ENCODE data around the gene HS3ST4. TPM values are rescaled to one million over a fixed set of nuclear protein-coding genes. Genes with fewer than 3 reads are reported as not detected.

The HS3ST4 gene
- total RNA-seq, 1 donor from 2014 or later, result 1.1 TPM

DNA sequence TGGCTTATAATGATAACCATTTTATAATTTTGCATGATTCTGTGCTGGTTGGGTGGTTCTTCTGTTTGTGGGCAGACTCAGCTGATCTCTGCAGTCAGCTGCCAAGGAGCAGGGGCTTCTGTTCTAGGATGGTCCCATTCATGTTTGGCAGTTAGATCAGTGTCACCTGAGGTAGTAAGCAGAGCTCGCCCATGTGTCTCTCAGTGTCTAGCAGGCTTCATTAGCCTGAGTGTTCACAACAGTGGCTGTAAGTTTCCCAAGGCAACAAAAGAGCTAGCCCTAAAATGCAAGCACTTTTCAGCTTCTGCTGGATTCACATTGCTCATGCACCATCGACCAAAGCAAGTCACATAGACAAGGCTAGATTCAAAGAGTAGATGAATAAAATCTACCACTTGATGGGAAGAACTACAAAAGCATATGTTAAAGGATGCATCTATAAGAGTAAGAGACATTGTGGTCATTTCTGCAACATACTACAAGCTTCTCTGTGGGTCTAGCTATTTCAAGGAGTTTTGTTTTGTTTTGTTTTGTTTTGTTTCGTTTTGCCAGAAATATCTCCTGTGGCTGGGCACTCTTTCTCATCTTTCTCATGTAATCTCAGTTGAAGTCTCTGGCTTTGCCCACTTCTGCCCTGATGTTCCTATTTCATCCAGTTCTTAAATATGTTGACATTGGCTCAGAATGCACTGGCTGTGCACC, 180.8 kb downstream of the HS3ST4 start:
- peaks cover 21% of the 10 kb centered on the region for H3K4me1 Mint-ChIP-seq (ENCODE audit: low read depth, unreplicated experiment)
- no peak overlapping the region for H3K27ac Mint-ChIP-seq (ENCODE audit: unreplicated experiment)
- peaks cover 7% of the 10 kb centered on the region for H3K9me3 Mint-ChIP-seq (ENCODE audit: unreplicated experiment)
- TF ChIP-seq, protein P1, sequence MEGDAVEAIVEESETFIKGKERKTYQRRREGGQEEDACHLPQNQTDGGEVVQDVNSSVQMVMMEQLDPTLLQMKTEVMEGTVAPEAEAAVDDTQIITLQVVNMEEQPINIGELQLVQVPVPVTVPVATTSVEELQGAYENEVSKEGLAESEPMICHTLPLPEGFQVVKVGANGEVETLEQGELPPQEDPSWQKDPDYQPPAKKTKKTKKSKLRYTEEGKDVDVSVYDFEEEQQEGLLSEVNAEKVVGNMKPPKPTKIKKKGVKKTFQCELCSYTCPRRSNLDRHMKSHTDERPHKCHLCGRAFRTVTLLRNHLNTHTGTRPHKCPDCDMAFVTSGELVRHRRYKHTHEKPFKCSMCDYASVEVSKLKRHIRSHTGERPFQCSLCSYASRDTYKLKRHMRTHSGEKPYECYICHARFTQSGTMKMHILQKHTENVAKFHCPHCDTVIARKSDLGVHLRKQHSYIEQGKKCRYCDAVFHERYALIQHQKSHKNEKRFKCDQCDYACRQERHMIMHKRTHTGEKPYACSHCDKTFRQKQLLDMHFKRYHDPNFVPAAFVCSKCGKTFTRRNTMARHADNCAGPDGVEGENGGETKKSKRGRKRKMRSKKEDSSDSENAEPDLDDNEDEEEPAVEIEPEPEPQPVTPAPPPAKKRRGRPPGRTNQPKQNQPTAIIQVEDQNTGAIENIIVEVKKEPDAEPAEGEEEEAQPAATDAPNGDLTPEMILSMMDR (IDR thresholded peaks at IDR 0.05; ENCODE audit: partially characterized antibody, unreplicated experiment), result no peak
- H3K27me3 Mint-ChIP-seq (ENCODE audit: unreplicated experiment), result peaks cover 2% of the 10 kb centered on the region
- no peak overlapping the region for H3K4me3 Mint-ChIP-seq (ENCODE audit: unreplicated experiment)
- no peak for DNase-seq
- peaks cover 4% of the 10 kb centered on the region for H3K36me3 Mint-ChIP-seq (ENCODE audit: unreplicated experiment)

DNA sequence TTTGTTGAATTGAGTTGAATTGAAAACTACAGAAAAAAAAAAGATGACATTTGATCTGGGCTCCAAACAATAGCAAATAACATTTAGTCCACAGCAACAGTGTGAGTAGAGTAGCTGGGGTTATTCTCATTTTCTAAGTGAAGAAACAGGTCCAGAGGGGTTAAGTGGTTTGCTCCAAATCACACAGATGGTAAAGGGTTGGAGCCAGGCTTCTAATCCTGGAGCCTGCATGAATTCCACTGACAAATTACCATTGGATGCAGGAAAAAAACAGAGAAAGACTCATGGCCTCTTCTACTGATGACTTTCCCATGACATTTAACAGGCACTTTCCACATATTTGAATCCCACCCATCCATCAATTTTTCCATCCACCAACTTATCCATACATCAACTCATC, 182.4 kb downstream of the HS3ST4 start:
- no peak overlapping the region for H3K27ac Mint-ChIP-seq (ENCODE audit: unreplicated experiment)
- H3K27me3 Mint-ChIP-seq (ENCODE audit: unreplicated experiment), result no peaks in the 10 kb centered on the region
- H3K9me3 Mint-ChIP-seq (ENCODE audit: unreplicated experiment), result peaks cover 5% of the 10 kb centered on the region
- TF ChIP-seq, protein P1 (IDR thresholded peaks at IDR 0.05; ENCODE audit: partially characterized antibody, unreplicated experiment), result no peak
- DNase-seq, result no peak
- H3K36me3 Mint-ChIP-seq (ENCODE audit: unreplicated experiment), result peaks cover 4% of the 10 kb centered on the region
- H3K4me1 Mint-ChIP-seq (ENCODE audit: low read depth, unreplicated experiment), result peaks cover 10% of the 10 kb centered on the region
- no peak overlapping the region for H3K4me3 Mint-ChIP-seq (ENCODE audit: unreplicated experiment)

DNA sequence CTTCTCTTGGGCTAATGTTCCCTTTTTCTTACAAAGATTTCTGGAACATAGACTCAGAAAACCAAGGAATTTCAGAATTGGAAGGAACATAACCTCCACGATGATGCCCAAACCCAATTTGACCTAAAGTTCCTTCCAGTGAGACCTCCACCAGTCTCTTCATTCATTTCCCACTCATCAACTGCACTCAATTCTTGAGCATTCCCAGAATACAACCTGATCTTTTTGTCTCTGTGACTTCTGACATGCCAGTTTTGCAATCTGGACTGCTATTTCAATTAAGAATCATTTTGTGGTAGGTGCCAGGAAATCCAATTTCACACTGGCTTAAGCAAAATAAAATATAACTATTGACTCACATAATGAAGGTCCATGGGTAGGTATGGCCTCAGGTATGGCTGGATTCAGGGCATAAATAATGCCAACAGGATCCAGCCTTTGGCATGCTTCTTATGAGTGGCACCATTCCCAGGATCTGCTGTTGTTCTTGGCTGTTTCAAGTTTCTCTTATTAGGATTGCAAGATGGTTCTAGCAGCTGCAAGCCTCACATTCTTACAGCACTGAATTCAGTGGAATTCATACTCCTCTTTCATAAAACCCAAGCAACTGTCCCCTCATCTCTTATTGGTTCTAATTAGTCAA, 184.3 kb downstream of the HS3ST4 start:
- Mint-ChIP-seq H3K9me3 (ENCODE audit: unreplicated experiment) (peaks cover 5% of the 10 kb centered on the region), H3K27me3 (ENCODE audit: unreplicated experiment) (no peaks in the 10 kb centered on the region), H3K36me3 (ENCODE audit: unreplicated experiment) (peaks cover 4% of the 10 kb centered on the region), H3K4me1 (ENCODE audit: low read depth, unreplicated experiment) (peaks cover 5% of the 10 kb centered on the region), H3K27ac (ENCODE audit: unreplicated experiment) (no peak overlapping the region), H3K4me3 (ENCODE audit: unreplicated experiment) (no peak overlapping the region)
- DNase-seq, result no peak
- TF ChIP-seq, protein P1 (IDR thresholded peaks at IDR 0.05; ENCODE audit: partially characterized antibody, unreplicated experiment), result no peak

DNA sequence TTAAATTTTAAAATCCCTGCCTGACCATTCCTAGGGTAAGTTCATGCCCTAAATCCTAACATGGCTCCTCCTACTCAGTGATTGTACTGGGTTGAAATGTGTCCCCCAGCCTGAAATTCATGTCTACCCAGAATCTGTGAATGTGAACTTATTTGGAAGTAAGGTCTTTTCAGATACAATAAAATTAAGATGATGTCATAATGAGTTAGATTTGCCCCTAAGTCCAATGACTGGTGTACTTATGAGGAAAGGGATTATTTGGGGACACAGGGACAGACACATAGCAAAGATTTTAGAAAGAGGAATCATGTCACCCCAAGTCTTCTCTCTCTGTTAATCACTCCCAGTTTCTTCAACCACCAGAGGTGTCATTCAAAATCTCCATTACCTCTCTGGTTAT, 185.3 kb downstream of the HS3ST4 start:
- H3K9me3 Mint-ChIP-seq (ENCODE audit: unreplicated experiment), result peaks cover 5% of the 10 kb centered on the region
- no peaks in the 10 kb centered on the region for H3K27me3 Mint-ChIP-seq (ENCODE audit: unreplicated experiment)
- peaks cover 5% of the 10 kb centered on the region for H3K4me1 Mint-ChIP-seq (ENCODE audit: low read depth, unreplicated experiment)
- H3K27ac Mint-ChIP-seq (ENCODE audit: unreplicated experiment), result no peak overlapping the region
- peaks cover 4% of the 10 kb centered on the region for H3K36me3 Mint-ChIP-seq (ENCODE audit: unreplicated experiment)
- TF ChIP-seq, protein P1 (IDR thresholded peaks at IDR 0.05; ENCODE audit: partially characterized antibody, unreplicated experiment), result no peak
- H3K4me3 Mint-ChIP-seq (ENCODE audit: unreplicated experiment), result no peak overlapping the region
- DNase-seq, result no peak

DNA sequence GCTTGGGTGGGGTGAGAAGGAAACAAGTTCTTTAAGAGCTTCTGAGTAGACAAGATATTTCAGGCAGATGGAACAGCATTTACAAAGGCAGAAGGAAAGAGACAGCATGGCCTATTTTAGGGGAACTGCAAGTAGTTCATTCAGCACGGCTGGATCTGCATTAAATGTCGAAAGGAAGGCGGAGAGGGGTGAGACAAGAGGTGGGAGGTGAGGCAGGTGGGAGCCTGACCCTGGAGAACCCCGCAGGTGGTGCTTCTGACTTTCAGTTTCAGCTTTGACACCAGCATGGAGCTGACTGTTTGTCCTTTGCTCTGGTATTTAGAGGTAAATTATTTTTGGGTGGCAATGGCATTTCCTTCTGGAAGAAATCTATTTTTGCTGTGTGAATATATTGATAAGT, 194.8 kb downstream of the HS3ST4 start:
- H3K4me1 Mint-ChIP-seq (ENCODE audit: low read depth, unreplicated experiment), result no peaks in the 10 kb centered on the region
- H3K27ac Mint-ChIP-seq (ENCODE audit: unreplicated experiment), result no peak overlapping the region
- H3K27me3 Mint-ChIP-seq (ENCODE audit: unreplicated experiment), result no peaks in the 10 kb centered on the region
- DNase-seq, result no peak
- peaks cover 3% of the 10 kb centered on the region for H3K9me3 Mint-ChIP-seq (ENCODE audit: unreplicated experiment)
- TF ChIP-seq, protein P1 (IDR thresholded peaks at IDR 0.05; ENCODE audit: partially characterized antibody, unreplicated experiment), result no peak
- no peaks in the 10 kb centered on the region for H3K36me3 Mint-ChIP-seq (ENCODE audit: unreplicated experiment)
- no peak overlapping the region for H3K4me3 Mint-ChIP-seq (ENCODE audit: unreplicated experiment)

Measured in glutamatergic neuron (in vitro differentiated cells).